ENCODE measurements around the gene RPS14. TPM values are rescaled to one million over a fixed set of nuclear protein-coding genes. Genes with fewer than 3 reads are reported as not detected.

The RPS14 gene
- total and polyA plus RNA-seq, 2 donors from 2014 or later = 1,504 to 1,994 TPM

GRCh38 chr5:150446583-150446982 is 3.0 kb downstream of the RPS14 start:
- Histone ChIP-seq H3K4me3 (ENCODE audit: low read length in 3 of 3) (no peak overlapping the region), H3K9me3 (ENCODE audit: control insufficient read depth in 2 of 3, insufficient read depth in 1 of 3, low read length in 3 of 3) (no peaks in the 10 kb centered on the region), H3K27ac (ENCODE audit: low read depth in 2 of 2, low read length in 2 of 2) (no peak overlapping the region), H3K9ac (ENCODE audit: low read length in 3 of 3) (no peak overlapping the region), H3K36me3 (ENCODE audit: control insufficient read depth in 2 of 3, insufficient read depth in 3 of 3, low read length in 3 of 3) (peaks cover 19 to 43% (median 40%) of the 10 kb centered on the region in 3 donors), H3K27me3 (ENCODE audit: control insufficient read depth, insufficient read depth, low read length) (no peaks in the 10 kb centered on the region), H3K4me1 (ENCODE audit: control insufficient read depth in 2 of 3, insufficient read depth in 2 of 3, low read depth in 1 of 3, low read length in 3 of 3) (peaks cover 11 to 12% (median 11%) of the 10 kb centered on the region in 3 donors)
- DNase-seq (no peak), FAIRE-seq (no peak)
- intact Hi-C loops (cut with DNase I) = no loop called here
- TF ChIP-seq, protein P1, sequence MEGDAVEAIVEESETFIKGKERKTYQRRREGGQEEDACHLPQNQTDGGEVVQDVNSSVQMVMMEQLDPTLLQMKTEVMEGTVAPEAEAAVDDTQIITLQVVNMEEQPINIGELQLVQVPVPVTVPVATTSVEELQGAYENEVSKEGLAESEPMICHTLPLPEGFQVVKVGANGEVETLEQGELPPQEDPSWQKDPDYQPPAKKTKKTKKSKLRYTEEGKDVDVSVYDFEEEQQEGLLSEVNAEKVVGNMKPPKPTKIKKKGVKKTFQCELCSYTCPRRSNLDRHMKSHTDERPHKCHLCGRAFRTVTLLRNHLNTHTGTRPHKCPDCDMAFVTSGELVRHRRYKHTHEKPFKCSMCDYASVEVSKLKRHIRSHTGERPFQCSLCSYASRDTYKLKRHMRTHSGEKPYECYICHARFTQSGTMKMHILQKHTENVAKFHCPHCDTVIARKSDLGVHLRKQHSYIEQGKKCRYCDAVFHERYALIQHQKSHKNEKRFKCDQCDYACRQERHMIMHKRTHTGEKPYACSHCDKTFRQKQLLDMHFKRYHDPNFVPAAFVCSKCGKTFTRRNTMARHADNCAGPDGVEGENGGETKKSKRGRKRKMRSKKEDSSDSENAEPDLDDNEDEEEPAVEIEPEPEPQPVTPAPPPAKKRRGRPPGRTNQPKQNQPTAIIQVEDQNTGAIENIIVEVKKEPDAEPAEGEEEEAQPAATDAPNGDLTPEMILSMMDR (IDR thresholded peaks at IDR 0.05; ENCODE audit: borderline replicate concordance, extremely low read depth, insufficient read depth) = no peak

GRCh38 chr5:150446088-150446487 is 3.5 kb downstream of the RPS14 start:
- FAIRE-seq = no peak
- H3K4me3 ChIP-seq (ENCODE audit: low read length in 3 of 3) = no peak overlapping the region

DNA sequence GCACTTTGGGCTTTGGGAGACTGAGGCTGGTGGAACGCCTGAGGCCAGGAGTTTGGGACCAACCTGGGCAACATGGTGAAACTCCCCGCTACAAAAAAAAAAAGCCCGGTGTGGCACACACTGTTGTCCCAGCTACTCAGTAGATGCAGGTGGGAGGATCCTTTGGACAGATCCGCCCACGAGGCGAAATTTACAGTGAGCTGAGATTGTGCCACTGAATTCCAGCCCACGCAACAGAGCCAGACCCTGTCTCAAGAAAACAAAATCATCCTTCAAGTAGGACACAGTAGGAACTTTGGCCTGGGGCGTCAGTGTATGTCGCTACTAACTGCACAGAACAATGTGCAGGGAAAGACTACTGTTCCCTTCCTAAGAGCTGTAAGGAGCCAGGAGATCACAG is 4.8 kb downstream of the RPS14 start:
- Histone ChIP-seq H3K4me1 (ENCODE audit: control insufficient read depth in 2 of 3, insufficient read depth in 2 of 3, low read depth in 1 of 3, low read length in 3 of 3) (peaks cover 11 to 12% (median 11%) of the 10 kb centered on the region in 3 donors), H3K27me3 (ENCODE audit: control insufficient read depth, insufficient read depth, low read length) (no peaks in the 10 kb centered on the region), H3K27ac (ENCODE audit: low read depth in 2 of 2, low read length in 2 of 2) (no peak overlapping the region), H3K9ac (ENCODE audit: low read length in 3 of 3) (no peak overlapping the region), H3K4me3 (ENCODE audit: low read length in 3 of 3) (no peak overlapping the region), H3K9me3 (ENCODE audit: control insufficient read depth in 2 of 3, insufficient read depth in 1 of 3, low read length in 3 of 3) (no peaks in the 10 kb centered on the region), H3K36me3 (ENCODE audit: control insufficient read depth in 2 of 3, insufficient read depth in 3 of 3, low read length in 3 of 3) (peaks cover 19 to 43% (median 40%) of the 10 kb centered on the region in 3 donors)
- TF ChIP-seq, protein P1 (IDR thresholded peaks at IDR 0.05; ENCODE audit: borderline replicate concordance, extremely low read depth, insufficient read depth) = no peak
- intact Hi-C loops (cut with DNase I) = no loop called here
- DNase-seq (no peak), FAIRE-seq (no peak)

More at GRCh38 chr5:150446088-150446487, 3.5 kb downstream of the RPS14 start:
- TF ChIP-seq, protein P1 (IDR thresholded peaks at IDR 0.05; ENCODE audit: borderline replicate concordance, extremely low read depth, insufficient read depth) = no peak
- intact Hi-C loops (cut with DNase I) = no loop called here
- DNase-seq = no peak
- H3K4me1 ChIP-seq (ENCODE audit: control insufficient read depth in 2 of 3, insufficient read depth in 2 of 3, low read depth in 1 of 3, low read length in 3 of 3) = peaks cover 11 to 12% (median 11%) of the 10 kb centered on the region in 3 donors
- no peaks in the 10 kb centered on the region for H3K9me3 ChIP-seq (ENCODE audit: control insufficient read depth in 2 of 3, insufficient read depth in 1 of 3, low read length in 3 of 3)
- H3K27me3 ChIP-seq (ENCODE audit: control insufficient read depth, insufficient read depth, low read length) = no peaks in the 10 kb centered on the region
- H3K9ac ChIP-seq (ENCODE audit: low read length in 3 of 3) = no peak overlapping the region
- peaks cover 19 to 43% (median 40%) of the 10 kb centered on the region in 3 donors for H3K36me3 ChIP-seq (ENCODE audit: control insufficient read depth in 2 of 3, insufficient read depth in 3 of 3, low read length in 3 of 3)
- H3K27ac ChIP-seq (ENCODE audit: low read depth in 2 of 2, low read length in 2 of 2) = no peak overlapping the region
